SK-N-SH (cell line): ENCODE data around the gene NPAS3.

Source experiments
- POLR2AphosphoS5 ChIP-seq: IDR thresholded peaks from 2 replicates; pipeline ENCODE4 v1.6.1; 2012; ENCODE audit warnings: low read depth, low read length
- YY1 ChIP-seq: IDR thresholded peaks from 2 replicates; pipeline ENCODE4 v1.4.0; 2012; ENCODE audit warnings: low read depth, mild to moderate bottlenecking
- TF ChIP-seq, protein P1 (sequence below): fragments of 200-600 bp; sonication (generic); IDR thresholded peaks from 2 replicates; pipeline ENCODE4 v1.6.1; 2017; ENCODE audit warnings: antibody characterized with exemption, mild to moderate bottlenecking, moderate library complexity

DNA sequence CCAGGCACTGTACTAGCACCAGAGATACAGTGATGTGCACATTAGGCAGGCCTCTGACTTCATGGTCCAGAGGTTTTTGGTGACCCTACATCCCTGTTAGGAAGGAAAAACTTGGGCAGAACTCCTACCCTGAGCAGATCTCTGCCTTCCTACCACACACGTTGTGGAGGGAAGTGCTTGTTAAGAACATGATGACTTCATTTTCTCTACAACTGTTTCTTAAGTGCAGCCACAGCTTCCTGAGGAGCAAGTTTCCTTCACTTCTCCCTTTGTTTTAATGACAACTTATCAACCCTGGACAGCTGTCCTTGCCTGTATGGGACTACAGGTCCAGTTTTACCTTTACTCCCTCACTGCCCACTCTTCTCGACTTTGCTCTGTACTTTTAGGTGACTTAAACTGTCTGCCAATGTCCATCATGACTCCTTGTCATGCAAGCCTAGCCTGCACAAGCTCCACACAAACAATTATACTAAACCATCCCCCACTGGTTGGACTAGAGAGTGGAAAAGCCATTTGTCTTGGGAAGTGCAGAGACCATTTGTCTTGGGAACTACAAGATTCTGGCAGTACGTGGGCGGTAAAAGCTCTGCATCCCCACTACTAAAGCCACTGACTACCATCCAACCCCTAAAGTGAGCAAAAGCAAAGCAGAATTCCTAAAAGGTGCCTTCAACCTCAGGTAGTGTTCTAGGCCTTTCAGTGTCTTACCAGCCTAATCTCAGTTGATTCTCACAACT, 652.4 kb downstream of the NPAS3 start:
- TF ChIP-seq POLR2AphosphoS5: no peak
- TF ChIP-seq, protein P1, sequence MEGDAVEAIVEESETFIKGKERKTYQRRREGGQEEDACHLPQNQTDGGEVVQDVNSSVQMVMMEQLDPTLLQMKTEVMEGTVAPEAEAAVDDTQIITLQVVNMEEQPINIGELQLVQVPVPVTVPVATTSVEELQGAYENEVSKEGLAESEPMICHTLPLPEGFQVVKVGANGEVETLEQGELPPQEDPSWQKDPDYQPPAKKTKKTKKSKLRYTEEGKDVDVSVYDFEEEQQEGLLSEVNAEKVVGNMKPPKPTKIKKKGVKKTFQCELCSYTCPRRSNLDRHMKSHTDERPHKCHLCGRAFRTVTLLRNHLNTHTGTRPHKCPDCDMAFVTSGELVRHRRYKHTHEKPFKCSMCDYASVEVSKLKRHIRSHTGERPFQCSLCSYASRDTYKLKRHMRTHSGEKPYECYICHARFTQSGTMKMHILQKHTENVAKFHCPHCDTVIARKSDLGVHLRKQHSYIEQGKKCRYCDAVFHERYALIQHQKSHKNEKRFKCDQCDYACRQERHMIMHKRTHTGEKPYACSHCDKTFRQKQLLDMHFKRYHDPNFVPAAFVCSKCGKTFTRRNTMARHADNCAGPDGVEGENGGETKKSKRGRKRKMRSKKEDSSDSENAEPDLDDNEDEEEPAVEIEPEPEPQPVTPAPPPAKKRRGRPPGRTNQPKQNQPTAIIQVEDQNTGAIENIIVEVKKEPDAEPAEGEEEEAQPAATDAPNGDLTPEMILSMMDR: no peak
- no peak for TF ChIP-seq YY1
